GM18499 (cell line): ENCODE measurements around the gene RASSF7.

ENCODE experiments used
- ATAC-seq: cut with Tn5 transposase; IDR thresholded peaks from one replicate; pipeline ENCODE4 v1.9.1; 2021; ENCODE audit warnings: moderate number of reproducible peaks; ENCODE audit not compliant: insufficient read depth, unreplicated experiment

Gene RASSF7

GRCh38 chr11:605286-606129, 44.7 kb downstream of the RASSF7 start:
- ATAC-seq = no peak

GRCh38 chr11:606245-606644, 45.5 kb downstream of the RASSF7 start:
- ATAC-seq = no peak

GRCh38 chr11:607020-607780, 46.4 kb downstream of the RASSF7 start:
- no peak for ATAC-seq

GRCh38 chr11:607971-608659, 47.3 kb downstream of the RASSF7 start:
- ATAC-seq = no peak

DNA sequence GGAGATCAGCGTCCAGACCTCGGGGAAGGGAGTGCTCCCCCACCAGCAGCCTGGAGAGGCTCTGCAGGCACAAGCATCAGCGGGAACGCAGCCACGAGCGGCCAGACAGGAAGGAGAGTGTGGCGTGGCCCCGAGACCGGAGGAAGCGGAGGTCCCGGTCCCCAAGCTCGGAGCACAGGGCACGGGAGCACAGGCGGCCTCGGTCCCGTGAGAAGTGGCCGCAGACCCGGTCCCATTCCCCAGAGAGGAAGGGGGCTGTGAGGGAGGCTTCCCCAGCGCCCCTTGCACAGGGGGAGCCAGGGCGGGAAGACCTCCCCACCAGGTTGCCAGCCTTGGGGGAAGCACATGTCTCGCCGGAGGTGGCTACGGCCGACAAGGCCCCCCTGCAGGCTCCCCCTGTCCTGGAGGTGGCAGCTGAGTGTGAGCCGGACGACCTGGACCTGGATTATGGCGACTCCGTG, 48.1 kb downstream of the RASSF7 start:
- ATAC-seq = no peak

DNA sequence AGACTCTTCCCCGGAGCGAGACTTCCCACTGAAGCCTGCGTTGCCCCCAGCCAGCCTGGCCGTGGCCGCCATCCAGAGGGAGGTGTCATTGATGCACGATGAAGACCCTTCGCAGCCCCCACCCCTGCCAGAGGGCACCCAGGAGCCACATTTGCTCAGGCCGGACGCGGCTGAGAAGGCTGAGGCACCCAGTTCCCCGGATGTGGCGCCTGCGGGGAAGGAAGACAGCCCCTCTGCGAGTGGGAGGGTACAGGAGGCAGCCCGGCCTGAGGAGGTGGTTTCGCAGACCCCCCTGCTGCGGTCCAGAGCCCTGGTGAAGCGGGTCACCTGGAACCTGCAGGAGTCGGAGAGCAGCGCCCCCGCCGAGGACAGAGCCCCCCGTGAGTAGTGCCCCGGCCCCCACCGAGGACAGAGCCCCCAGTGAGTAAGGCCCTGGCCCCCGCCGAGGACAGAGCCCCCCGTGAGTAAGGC, 48.6 kb downstream of the RASSF7 start:
- no peak for ATAC-seq

GRCh38 chr11:610146-610801, 49.5 kb downstream of the RASSF7 start:
- ATAC-seq = no peak

DNA sequence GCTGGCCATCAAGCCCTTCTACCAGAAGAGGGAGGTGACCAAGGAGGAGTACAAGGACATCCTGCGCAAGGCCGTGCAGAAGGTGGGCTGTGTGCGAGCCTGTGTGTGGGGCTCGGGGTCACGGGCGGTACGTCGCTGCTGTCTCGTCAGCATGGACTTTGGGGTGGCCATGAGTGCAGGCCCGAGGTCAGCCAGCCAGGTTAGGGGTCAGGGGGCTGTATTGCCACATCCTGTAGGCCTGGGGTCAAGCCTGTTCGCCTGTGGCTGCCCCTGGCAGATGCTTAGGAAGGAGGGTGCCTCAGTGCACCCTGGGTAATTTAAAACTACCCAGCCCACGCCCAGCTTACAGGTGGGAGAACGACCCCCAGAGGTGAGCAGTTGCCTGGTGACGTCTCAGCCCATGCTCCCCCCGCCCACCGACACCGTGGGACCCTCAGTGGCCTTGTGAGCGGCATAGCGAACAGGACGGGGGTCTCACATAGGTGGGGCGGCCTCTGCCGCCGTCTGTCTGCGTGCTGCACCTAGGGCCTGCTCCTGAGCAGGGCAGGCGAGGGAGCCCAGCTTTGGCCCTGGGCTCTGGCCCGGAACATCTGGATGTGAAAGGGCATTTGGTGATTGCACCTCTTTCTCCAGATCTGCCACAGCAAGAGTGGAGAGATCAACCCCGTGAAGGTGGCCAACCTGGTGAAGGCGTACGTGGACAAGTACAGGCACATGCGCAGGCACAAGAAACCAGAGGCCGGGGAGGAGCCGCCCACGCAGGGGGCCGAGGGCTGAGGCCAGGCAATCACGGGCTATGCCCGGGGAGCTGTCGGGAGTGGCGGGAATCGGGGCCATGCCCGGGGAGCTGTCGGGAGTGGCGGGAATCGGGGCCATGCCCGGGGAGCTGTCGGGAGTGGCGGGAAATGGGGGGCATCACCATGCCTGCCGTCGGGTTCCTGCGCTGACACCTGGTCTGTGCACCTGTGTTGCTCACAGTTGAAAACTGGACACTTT, 50.5 kb downstream of the RASSF7 start:
- no peak for ATAC-seq

DNA sequence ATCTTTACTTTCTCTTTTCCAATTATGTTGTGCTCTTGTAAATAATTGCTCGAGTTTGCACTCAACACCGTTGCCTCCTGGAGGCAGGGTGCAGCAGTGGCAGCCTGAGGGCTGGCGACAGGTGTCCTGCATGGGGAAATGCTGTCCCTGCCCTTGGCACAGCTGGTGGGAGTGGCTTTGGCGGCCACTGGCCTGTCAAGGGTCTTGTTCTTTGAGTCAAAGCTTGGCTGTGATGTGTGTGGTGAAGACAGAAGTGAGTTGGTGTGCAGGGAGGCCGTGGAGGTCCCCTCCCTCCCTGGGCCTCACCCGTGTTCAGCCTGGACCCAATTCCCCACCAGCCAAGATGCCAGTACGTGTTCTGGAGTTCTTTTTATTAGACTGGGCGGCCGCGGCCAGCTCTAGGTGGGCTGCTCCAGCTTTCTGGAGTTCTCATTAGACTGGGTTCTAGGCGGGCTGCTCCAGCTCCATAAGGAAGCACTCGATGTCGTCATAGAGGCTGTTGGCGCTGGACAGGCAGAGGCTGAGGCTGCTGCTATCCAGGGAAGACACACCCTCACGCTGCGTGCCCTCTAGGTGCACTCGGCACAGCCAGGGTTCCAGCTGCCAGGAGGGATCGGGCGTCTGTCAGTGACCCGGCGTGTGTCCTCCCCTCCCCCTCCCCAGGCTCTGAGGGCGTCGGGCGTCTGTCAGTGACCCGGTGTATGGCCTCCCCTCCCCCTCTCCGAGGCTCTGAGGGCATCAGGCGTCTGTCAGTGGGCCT, 51.6 kb downstream of the RASSF7 start:
- no peak for ATAC-seq

- ATAC-seq = no peak
These were observed 52.2 kb downstream of the RASSF7 start for GRCh38 chr11:612961-613300.

GRCh38 chr11:613369-613968, 52.7 kb downstream of the RASSF7 start:
- no peak for ATAC-seq
